ENCODE results near the gene SP4. TPM values are rescaled to one million over a fixed set of nuclear protein-coding genes. Genes with fewer than 3 reads are reported as not detected.

Gene SP4
- total and polyA plus RNA-seq, 2 of the 4 experiments (the other 2 are of a cell fraction), result 0.97 to 5.9 TPM

DNA sequence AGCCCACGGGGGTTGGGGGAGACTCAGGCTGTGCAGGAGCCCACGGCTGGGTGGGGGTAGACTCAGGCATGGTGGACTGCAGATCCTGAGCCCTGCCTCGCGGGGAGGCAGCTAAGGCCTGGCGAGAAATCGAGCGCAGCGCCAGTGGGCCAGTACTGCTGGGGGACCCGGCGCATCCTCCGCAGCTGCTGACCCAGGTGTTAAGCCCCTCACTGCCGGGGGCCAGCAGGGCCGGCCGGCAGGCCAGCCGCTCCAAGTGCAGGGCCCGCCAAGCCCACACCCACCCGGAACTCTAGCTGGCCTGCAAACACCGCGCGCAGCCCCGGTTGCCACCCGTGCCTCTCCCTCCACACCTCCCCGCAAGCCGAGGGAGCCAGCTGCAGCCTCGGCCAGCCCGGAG lies 33.4 kb downstream of the SP4 start:
- intact Hi-C loops (cut with micrococcal nuclease), result no loop called here
- Histone ChIP-seq H3K27me3 (ENCODE audit: control insufficient read depth, insufficient read depth, low read length) (no peaks in the 10 kb centered on the region), H3K79me1 (ENCODE audit: low read depth in 1 of 2, low read length in 2 of 2) (no peaks in the 10 kb centered on the region), H3K4me1 (ENCODE audit: control insufficient read depth, insufficient read depth, low read length) (no peaks in the 10 kb centered on the region), H3K23ac (ENCODE audit: low read depth, low read length) (no peak overlapping the region), H3K14ac (replicated peaks; ENCODE audit: low read depth, low read length) (no peak overlapping the region), H2AFZ (replicated peaks; ENCODE audit: low read length, poor library complexity) (no peak overlapping the region), H3K4ac (ENCODE audit: low read depth, low read length) (no peak overlapping the region), H2BK5ac (ENCODE audit: low read depth, low read length, poor library complexity, severe bottlenecking) (no peak overlapping the region), H2AK9ac (replicated peaks; ENCODE audit: low read depth, low read length, poor library complexity) (no peak overlapping the region), H3K4me3 (ENCODE audit: insufficient read depth, low read depth, low read length) (no peak overlapping the region), H3K18ac (ENCODE audit: low read depth, low read length) (no peak overlapping the region), H4K91ac (ENCODE audit: insufficient read depth, low read depth, low read length) (no peak overlapping the region), H3K56ac (ENCODE audit: extremely low read depth, insufficient read depth, low read length) (no peak overlapping the region), H4K5ac (ENCODE audit: low read depth, low read length) (no peak overlapping the region), H3K9ac (ENCODE audit: low read depth, low read length) (no peak overlapping the region), H3K9me3 (ENCODE audit: control insufficient read depth, insufficient read depth, low read length) (no peaks in the 10 kb centered on the region), H3K4me2 (ENCODE audit: low read depth, low read length) (no peak overlapping the region), H2BK15ac (ENCODE audit: low read depth, low read length) (no peak overlapping the region), H2AK5ac (ENCODE audit: low read depth, low read length) (no peak overlapping the region), H3K36me3 (ENCODE audit: control insufficient read depth, insufficient read depth, low read length) (no peaks in the 10 kb centered on the region), H2BK120ac (ENCODE audit: low read depth, low read length) (no peak overlapping the region), H4K8ac (ENCODE audit: low read depth in 2 of 2, low read length in 2 of 2) (no peak overlapping the region), H2BK20ac (ENCODE audit: low read depth, low read length) (no peak overlapping the region), H3K27ac (ENCODE audit: insufficient read depth, low read length) (no peak overlapping the region), H3K9me1 (ENCODE audit: insufficient read depth, low read length) (no peaks in the 10 kb centered on the region), H4K20me1 (ENCODE audit: insufficient read depth, low read length) (no peaks in the 10 kb centered on the region)
- no peak for ATAC-seq (ENCODE audit: low read depth)
- in situ Hi-C loops (cut with MboI; ENCODE audit: low sequenced_read_pairs), result no loop called here
- no peak for DNase-seq
- POLR2A ChIA-PET (ENCODE audit: unreplicated experiment), result no interaction called here
- WGBS, 2 experiments (ENCODE audit: extremely low coverage in 2 of 2, insufficient read length in 1 of 2), result 98% methylated on average over 10 of the region's 26 CpGs; no CpG with 5 or more reads in 1 of the 2 experiments
- dilution Hi-C loops (cut with HindIII; ENCODE audit: low sequenced_read_pairs, unreplicated experiment), result no loop called here
- no TSS peak for BruUV-seq (replicated peaks)
- TF ChIP-seq RAD21 (IDR thresholded peaks at IDR 0.05; ENCODE audit: low read length), result no peak
- CTCF ChIA-PET, result no interaction called here
